Natural killer cell (primary cell): ENCODE data around the gene MAP2K7. TPM values are rescaled to one million over a fixed set of nuclear protein-coding genes. Genes with fewer than 3 reads are reported as not detected.

ENCODE experiments used
- ATAC-seq, 3 donors: fragments of 150-1000 bp in 2 of 3; fragments of 200-7000 bp in 1 of 3; cut with Tn5 transposase; 1 replicate in 1 of 3; 2 replicates in 2 of 3; pipeline ENCODE4 v1.10.0; 2021; ENCODE audit warnings: mild to moderate bottlenecking in 2 of 3, moderate library complexity in 2 of 3
- DNase-seq, 2 donors: peaks; one replicate each; pipeline versions ENCODE4 v3.0.0 to v3.0.0-alpha.2; 2013 to 2021; ENCODE audit warnings: mixed read lengths in 1 of 2
- H3K27ac ChIP-seq: one replicate; pipeline ENCODE4 v1.5.1; 2013; ENCODE audit warnings: mild to moderate bottlenecking, low read length
- H3K27me3 ChIP-seq: one replicate; pipeline ENCODE4 v1.6.1; 2013; ENCODE audit warnings: low read length; ENCODE audit not compliant: control insufficient read depth, insufficient read depth
- H3K36me3 ChIP-seq: one replicate; pipeline ENCODE4 v1.6.1; 2013; ENCODE audit warnings: low read length; ENCODE audit not compliant: control insufficient read depth, insufficient read depth
- H3K4me1 ChIP-seq: one replicate; pipeline ENCODE4 v1.6.1; 2013; ENCODE audit warnings: low read length; ENCODE audit not compliant: control insufficient read depth, insufficient read depth
- H3K4me3 ChIP-seq: one replicate; pipeline ENCODE4 v1.5.1; 2013; ENCODE audit warnings: low read length
- H3K9me3 ChIP-seq: one replicate; pipeline ENCODE4 v1.6.1; 2013; ENCODE audit warnings: low read length; ENCODE audit not compliant: control insufficient read depth, insufficient read depth
- H3K27ac Mint-ChIP-seq, 2 donors: one replicate each; pipeline ENCODE4 v1.8.0; 2022; ENCODE audit warnings: mild to moderate bottlenecking in 2 of 2, mixed read lengths in 2 of 2, moderate library complexity in 1 of 2
- H3K27me3 Mint-ChIP-seq, 2 donors: one replicate each; pipeline ENCODE4 v1.8.0; 2022; ENCODE audit warnings: low read depth in 2 of 2, mixed read lengths in 2 of 2
- H3K36me3 Mint-ChIP-seq: one replicate; pipeline ENCODE4 v1.8.0; 2022; ENCODE audit warnings: mixed read lengths
- H3K4me1 Mint-ChIP-seq, 2 donors: one replicate each; pipeline ENCODE4 v1.8.0; 2022; ENCODE audit warnings: mixed read lengths in 2 of 2
- H3K4me3 Mint-ChIP-seq: one replicate; pipeline ENCODE4 v1.8.0; 2022; ENCODE audit warnings: mild to moderate bottlenecking, moderate library complexity, mixed read lengths
- H3K9me3 Mint-ChIP-seq, 2 donors: one replicate each; pipeline ENCODE4 v1.8.0; 2022; ENCODE audit warnings: mixed read lengths in 2 of 2
- WGBS: methylation state at CpG from one replicate; pipeline ENCODE4 v1.1.7; 2013; ENCODE audit warnings: missing lambda C conversion rate; ENCODE audit not compliant: insufficient coverage; 5-methylcytosine and 5-hydroxymethylcytosine counted together
- intact Hi-C: fragments of 100-400 bp; cut with micrococcal nuclease; formaldehyde crosslinking; loops from one replicate; pipeline ENCODE4 v1.14.2; 2022
- total RNA-seq, 4 donors: library from RNA; stranded (reverse); fragments of 120-200 nt in 1 of 4; gene quantifications; one replicate each; pipeline versions ENCODE4 v1.2.3 to v1.2.4, GENCODE V29; 2013 to 2022
- TF ChIP-seq, protein P1 (sequence below): fragments of 200-600 bp; IDR thresholded peaks from one replicate; pipeline ENCODE4 v1.8.0; 2022; ENCODE audit warnings: antibody characterized with exemption

MAP2K7 gene
- total RNA-seq, 3 donors from 2014 or later (not counting 1 experiment from before 2014, with no cell fraction given), result 131 to 218 (median 159) TPM

DNA sequence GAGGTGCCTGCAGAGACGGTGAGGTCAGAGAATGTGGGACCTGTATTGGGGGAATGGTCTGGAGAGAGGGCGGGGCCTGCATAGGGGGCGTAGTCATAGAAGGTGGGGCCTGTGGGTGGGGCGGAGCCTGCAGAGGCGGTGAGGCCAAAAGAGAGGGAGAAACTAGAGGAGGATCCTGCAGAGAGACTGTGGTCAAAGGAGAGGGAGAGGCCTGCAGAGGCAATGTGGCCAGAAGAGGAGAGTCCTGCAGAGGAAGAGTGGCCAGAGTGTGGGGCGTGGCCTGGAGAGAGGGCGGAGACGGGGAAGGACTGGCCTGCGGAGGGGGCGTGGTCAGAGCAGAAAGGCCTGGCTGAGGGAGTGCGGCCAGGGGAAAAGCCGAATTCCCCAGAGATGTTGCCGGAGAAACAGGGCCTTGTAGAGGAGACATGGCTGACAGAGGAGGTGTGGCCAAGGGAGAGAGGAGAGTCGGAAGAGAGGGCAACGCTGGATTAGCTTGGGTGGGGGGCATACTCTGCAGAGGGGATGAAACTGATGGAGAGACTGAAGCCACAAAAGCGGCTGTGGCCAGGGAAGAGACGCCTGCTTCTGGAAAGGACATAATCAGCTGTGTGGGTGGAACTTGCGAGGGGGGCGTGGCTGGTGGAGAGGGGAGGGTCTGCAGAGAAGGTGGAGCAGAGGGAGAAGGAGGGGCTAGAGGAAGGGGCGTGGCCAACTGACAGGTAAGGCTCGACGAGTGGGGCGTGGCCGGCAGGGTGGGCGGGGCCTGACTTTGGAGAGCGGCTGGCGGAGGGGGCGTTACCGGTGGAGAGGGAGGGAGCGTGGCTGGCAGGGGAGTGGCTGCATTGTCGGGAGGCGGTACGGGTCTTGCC lies 32.0 kb upstream of the MAP2K7 start:
- Histone ChIP-seq H3K27ac (no peak overlapping the region), H3K27me3 (peaks cover 25% of the 10 kb centered on the region), H3K36me3 (no peaks in the 10 kb centered on the region), H3K4me3 (no peak overlapping the region), H3K4me1 (peaks cover 57% of the 10 kb centered on the region), H3K9me3 (no peaks in the 10 kb centered on the region)
- Mint-ChIP-seq H3K4me1 (peaks cover 12 to 35% of the 10 kb centered on the region in 2 donors), H3K9me3 (no peaks in the 10 kb centered on the region), H3K27ac (peak overlapping the region; percentile 9 to 62), H3K4me3 (peak overlapping the region; percentile 70), H3K36me3 (no peaks in the 10 kb centered on the region), H3K27me3 (peaks cover 0 to 35% of the 10 kb centered on the region in 2 donors)
- TF ChIP-seq, protein P1, sequence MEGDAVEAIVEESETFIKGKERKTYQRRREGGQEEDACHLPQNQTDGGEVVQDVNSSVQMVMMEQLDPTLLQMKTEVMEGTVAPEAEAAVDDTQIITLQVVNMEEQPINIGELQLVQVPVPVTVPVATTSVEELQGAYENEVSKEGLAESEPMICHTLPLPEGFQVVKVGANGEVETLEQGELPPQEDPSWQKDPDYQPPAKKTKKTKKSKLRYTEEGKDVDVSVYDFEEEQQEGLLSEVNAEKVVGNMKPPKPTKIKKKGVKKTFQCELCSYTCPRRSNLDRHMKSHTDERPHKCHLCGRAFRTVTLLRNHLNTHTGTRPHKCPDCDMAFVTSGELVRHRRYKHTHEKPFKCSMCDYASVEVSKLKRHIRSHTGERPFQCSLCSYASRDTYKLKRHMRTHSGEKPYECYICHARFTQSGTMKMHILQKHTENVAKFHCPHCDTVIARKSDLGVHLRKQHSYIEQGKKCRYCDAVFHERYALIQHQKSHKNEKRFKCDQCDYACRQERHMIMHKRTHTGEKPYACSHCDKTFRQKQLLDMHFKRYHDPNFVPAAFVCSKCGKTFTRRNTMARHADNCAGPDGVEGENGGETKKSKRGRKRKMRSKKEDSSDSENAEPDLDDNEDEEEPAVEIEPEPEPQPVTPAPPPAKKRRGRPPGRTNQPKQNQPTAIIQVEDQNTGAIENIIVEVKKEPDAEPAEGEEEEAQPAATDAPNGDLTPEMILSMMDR, result no peak
- ATAC-seq, result peak in 1 of 3 donors; percentile 4
- WGBS, result 7% methylated on average over 33 of the region's 33 CpGs
- intact Hi-C loops, result no loop called here
- peak; percentile 69 to 91 for DNase-seq

DNA sequence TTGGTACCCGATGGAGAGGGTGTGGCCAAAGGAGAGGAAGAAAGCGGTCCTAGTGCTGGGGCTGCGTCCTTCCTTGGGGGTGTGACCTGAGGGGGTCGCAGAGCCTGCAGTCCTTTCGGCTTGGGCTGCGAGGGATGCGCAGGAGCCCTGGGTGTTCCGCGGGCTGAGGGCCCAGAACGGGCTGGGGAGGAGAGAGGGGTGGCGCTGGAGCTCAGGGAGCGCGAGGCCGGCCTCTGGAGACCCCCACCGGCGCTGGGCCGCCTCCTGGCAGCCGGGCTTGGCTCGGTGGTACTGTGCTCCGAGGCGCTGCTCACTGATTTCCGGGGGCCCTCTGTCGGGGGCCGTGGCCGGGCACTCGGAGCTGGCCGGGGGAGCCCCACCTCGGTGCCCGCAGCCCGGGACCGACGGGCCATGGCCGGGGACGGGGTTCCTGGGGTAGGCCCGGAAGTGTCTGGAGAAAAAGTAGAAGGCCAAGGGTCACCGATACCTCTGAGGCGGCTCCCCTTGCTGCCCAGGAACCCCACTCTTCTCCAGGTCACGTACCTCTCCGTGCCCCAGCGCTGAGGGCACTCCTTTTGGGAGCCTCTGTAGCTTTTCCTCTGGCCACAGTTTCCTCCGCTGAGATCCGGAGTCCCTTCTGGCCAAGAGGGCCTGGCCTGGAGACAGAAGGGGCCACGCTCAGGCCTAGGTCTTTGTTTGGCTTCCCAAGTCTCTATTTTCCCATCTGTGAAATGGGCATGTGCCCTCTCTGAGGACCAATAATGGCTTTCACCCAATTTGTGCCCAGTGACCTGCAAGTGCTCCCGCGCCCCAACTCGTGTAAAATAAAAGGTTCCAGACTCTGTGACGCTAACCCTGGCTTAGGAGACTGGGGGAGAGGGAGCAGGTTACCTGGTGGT lies 31.1 kb upstream of the MAP2K7 start:
- Mint-ChIP-seq H3K4me3 (peak overlapping the region; percentile 70), H3K9me3 (no peaks in the 10 kb centered on the region), H3K36me3 (no peaks in the 10 kb centered on the region), H3K4me1 (peaks cover 12 to 35% of the 10 kb centered on the region in 2 donors), H3K27ac (no peak overlapping the region), H3K27me3 (peaks cover 0 to 30% of the 10 kb centered on the region in 2 donors)
- Histone ChIP-seq H3K36me3 (no peaks in the 10 kb centered on the region), H3K27ac (no peak overlapping the region), H3K4me3 (no peak overlapping the region), H3K27me3 (peaks cover 22% of the 10 kb centered on the region), H3K4me1 (peaks cover 57% of the 10 kb centered on the region), H3K9me3 (no peaks in the 10 kb centered on the region)
- no peak for DNase-seq
- TF ChIP-seq, protein P1, result no peak
- intact Hi-C loops, result no loop called here
- ATAC-seq, result no peak
- 51% methylated on average over 47 of the region's 47 CpGs for WGBS

DNA sequence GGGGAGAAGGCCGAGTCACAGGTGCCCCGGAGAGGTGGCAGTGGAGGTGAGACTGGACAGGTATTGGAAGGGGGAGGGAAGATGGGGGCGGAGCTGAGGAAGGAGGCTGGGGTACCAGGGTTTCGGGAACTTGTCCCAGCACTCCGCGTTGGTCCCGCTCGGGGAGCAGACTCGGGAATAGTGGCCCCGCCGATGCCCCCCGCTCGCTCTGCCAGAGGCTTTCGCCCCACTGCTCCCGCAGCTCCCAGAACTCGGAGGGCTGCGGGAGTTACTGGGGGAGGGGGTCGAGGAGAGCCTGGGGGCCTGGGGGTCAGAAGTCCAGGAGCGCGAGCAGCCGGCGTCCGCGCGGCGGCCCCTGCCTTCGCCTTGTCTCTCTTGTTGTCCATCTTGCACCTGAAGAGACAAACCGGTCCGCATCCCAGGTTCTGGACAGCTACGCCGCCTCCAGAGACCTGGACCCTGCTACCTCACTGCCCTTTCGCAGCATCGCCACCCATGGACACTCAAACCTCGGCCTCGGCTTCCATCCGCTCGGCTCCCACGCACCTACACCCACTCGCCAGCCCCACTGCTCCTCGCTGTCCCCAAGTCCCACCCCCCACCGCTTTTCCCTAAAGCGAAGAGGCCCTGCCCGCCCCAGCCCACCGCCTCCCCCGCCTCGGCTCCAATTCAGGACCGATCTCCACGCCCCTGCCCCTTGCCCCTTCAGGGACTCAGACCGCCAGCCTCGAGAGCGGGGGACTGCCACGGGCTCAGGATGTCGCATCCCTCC lies 30.2 kb upstream of the MAP2K7 start:
- intact Hi-C loops, result no loop called here
- Histone ChIP-seq H3K4me3 (no peak overlapping the region), H3K36me3 (no peaks in the 10 kb centered on the region), H3K9me3 (no peaks in the 10 kb centered on the region), H3K4me1 (peaks cover 51% of the 10 kb centered on the region), H3K27ac (no peak overlapping the region), H3K27me3 (peaks cover 22% of the 10 kb centered on the region)
- Mint-ChIP-seq H3K4me1 (peaks cover 12 to 32% of the 10 kb centered on the region in 2 donors), H3K9me3 (no peaks in the 10 kb centered on the region), H3K27ac (no peak overlapping the region), H3K36me3 (no peaks in the 10 kb centered on the region), H3K27me3 (peaks cover 0 to 30% of the 10 kb centered on the region in 2 donors), H3K4me3 (peak overlapping the region; percentile 83)
- DNase-seq (peak in 1 of 2 donors; percentile 23), ATAC-seq (no peak)
- 26% methylated on average over 53 of the region's 53 CpGs for WGBS
- TF ChIP-seq, protein P1, result no peak
